Progenitor cell of endocrine pancreas (in vitro differentiated cells): ENCODE data around the gene FOSL1. TPM values are rescaled to one million over a fixed set of nuclear protein-coding genes. Genes with fewer than 3 reads are reported as not detected.

Experiments used
- DNase-seq: peaks from one replicate; pipeline ENCODE4 v3.0.0; 2021; ENCODE audit warnings: low spot score; ENCODE audit not compliant: unreplicated experiment
- H3K27ac Mint-ChIP-seq: 2 replicates; pipeline ENCODE4 v1.8.0; 2021; ENCODE audit warnings: mild to moderate bottlenecking, moderate library complexity, mixed read lengths
- H3K27me3 Mint-ChIP-seq: 2 replicates; pipeline ENCODE4 v1.8.0; 2021; ENCODE audit warnings: mixed read lengths
- H3K36me3 Mint-ChIP-seq: 2 replicates; pipeline ENCODE4 v1.8.0; 2022; ENCODE audit warnings: mixed read lengths; ENCODE audit not compliant: insufficient read depth
- H3K4me1 Mint-ChIP-seq: 2 replicates; pipeline ENCODE4 v1.8.0; 2021; ENCODE audit warnings: low read depth, mixed read lengths
- H3K4me3 Mint-ChIP-seq: 2 replicates; pipeline ENCODE4 v1.8.0; 2021; ENCODE audit warnings: low read depth, mild to moderate bottlenecking, moderate library complexity, mixed read lengths
- H3K9me3 Mint-ChIP-seq: 2 replicates; pipeline ENCODE4 v1.8.0; 2021; ENCODE audit warnings: low read depth, mixed read lengths
- CTCF ChIP-seq: fragments of 200-600 bp; sonication (generic); IDR thresholded peaks from one replicate; pipeline ENCODE4 v1.5.0; 2021; ENCODE audit warnings: antibody characterized with exemption, mild to moderate bottlenecking; ENCODE audit not compliant: unreplicated experiment
- total RNA-seq: library from RNA; stranded (reverse); gene quantifications from 2 replicates; pipeline ENCODE4 v1.2.1, GENCODE V29; 2021

Gene FOSL1
- total RNA-seq, 1 donor from 2014 or later = 1.7 TPM

- H3K36me3 Mint-ChIP-seq = no peaks in the 10 kb centered on the region
- H3K4me3 Mint-ChIP-seq = no peak within 1 kb of the TSS
- no peaks in the 10 kb centered on the region for H3K4me1 Mint-ChIP-seq
- H3K9me3 Mint-ChIP-seq = no peaks in the 10 kb centered on the region
- H3K27ac Mint-ChIP-seq = no peak within 1 kb of the TSS
- H3K27me3 Mint-ChIP-seq = peaks cover 18% of the 10 kb centered on the region
- no peak for DNase-seq
- no peak for TF ChIP-seq CTCF
Measured at GRCh38 chr11:65945430-65945911, 45.3 kb upstream of the FOSL1 start, which contains the start of gene TSGA10IP. Gene TSGA10IP (plus strand): TSS chr11:65945480. CDS start chr11:65945676, 196 bp downstream.

DNA sequence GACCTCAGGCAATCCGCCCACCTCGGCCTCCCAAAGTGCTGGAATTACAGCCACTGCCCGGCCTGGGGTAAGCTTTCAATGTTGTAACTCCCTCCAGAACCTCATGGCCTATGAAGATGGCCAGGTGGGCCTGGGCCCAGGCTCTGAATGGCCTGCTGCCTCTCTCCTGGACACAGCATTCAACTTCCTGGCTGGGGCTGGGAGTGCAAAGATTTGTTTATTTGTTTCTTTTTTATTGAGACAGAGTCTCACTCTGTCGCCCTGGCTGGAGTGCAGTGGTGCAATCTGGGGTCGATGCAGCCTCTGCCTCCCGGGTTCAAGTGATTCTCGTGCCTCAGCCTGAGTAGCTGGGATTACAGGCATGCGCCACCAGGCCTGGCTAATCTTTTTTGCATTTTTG is 44.6 kb upstream of the FOSL1 start:
- Mint-ChIP-seq H3K27me3 (peaks cover 23% of the 10 kb centered on the region), H3K27ac (no peak overlapping the region), H3K4me1 (no peaks in the 10 kb centered on the region), H3K36me3 (no peaks in the 10 kb centered on the region), H3K4me3 (no peak overlapping the region), H3K9me3 (no peaks in the 10 kb centered on the region)
- no peak for DNase-seq
- no peak for TF ChIP-seq CTCF

GRCh38 chr11:65944191-65944590 is 44.0 kb upstream of the FOSL1 start:
- Mint-ChIP-seq H3K36me3 (no peaks in the 10 kb centered on the region), H3K9me3 (no peaks in the 10 kb centered on the region), H3K4me3 (no peak overlapping the region), H3K4me1 (no peaks in the 10 kb centered on the region), H3K27ac (no peak overlapping the region), H3K27me3 (peaks cover 23% of the 10 kb centered on the region)
- no peak for DNase-seq
- no peak for TF ChIP-seq CTCF

GRCh38 chr11:65942531-65942930 is 42.3 kb upstream of the FOSL1 start:
- H3K9me3 Mint-ChIP-seq = no peaks in the 10 kb centered on the region
- H3K4me3 Mint-ChIP-seq = no peak overlapping the region
- H3K27me3 Mint-ChIP-seq = peaks cover 27% of the 10 kb centered on the region
- no peaks in the 10 kb centered on the region for H3K4me1 Mint-ChIP-seq
- DNase-seq = no peak
- no peak for TF ChIP-seq CTCF
- no peak overlapping the region for H3K27ac Mint-ChIP-seq
- no peaks in the 10 kb centered on the region for H3K36me3 Mint-ChIP-seq

GRCh38 chr11:65941720-65942310 is 41.6 kb upstream of the FOSL1 start:
- no peaks in the 10 kb centered on the region for H3K9me3 Mint-ChIP-seq
- no peak for DNase-seq
- H3K4me1 Mint-ChIP-seq = no peaks in the 10 kb centered on the region
- no peak overlapping the region for H3K4me3 Mint-ChIP-seq
- H3K27me3 Mint-ChIP-seq = peaks cover 28% of the 10 kb centered on the region
- no peak for TF ChIP-seq CTCF
- H3K36me3 Mint-ChIP-seq = no peaks in the 10 kb centered on the region
- no peak overlapping the region for H3K27ac Mint-ChIP-seq
